Right ventricle myocardium inferior (tissue), 1 donor: ENCODE results near the gene KRTAP4-6. TPM values are rescaled to one million over a fixed set of nuclear protein-coding genes. Genes with fewer than 3 reads are reported as not detected.
"Not testable (repeated sequence)": the region's sequence is repeated elsewhere in the genome, so short reads cannot be mapped to it uniquely, and the experiment has no call there.

Experiments
- ATAC-seq: fragments of 200-7000 bp; cut with Tn5 transposase; one replicate; pipeline ENCODE4 v1.9.1; 2020; ENCODE audit warnings: mild to moderate bottlenecking, moderate library complexity
- DNase-seq: peaks from one replicate; pipeline ENCODE4 v3.0.0; 2021; ENCODE audit errors: missing footprints
- intact Hi-C: fragments of 100-400 bp; cut with DNase I; formaldehyde crosslinking; loops from one replicate; pipeline ENCODE4 v1.11.0; 2022
- long read RNA-seq: library from polyadenylated mRNA; unstranded; transcript quantifications from one replicate; pipeline ENCODE4 v2.0.0, GENCODE V29; 2021
- total RNA-seq: library from RNA; stranded (reverse); fragmentation: NEBNext Ultra II Directional; extraction: Animal tissue kit (Norgen Biotek cat#: 25700); gene quantifications from one replicate; pipeline ENCODE4 v1.2.1, GENCODE V29; 2021
- donor health status: DM: no; HTN: yes; CAD: no; lungs with severe emphysema.

KRTAP4-6 gene
- total RNA-seq = not detected
- long read RNA-seq = 0 reads

DNA sequence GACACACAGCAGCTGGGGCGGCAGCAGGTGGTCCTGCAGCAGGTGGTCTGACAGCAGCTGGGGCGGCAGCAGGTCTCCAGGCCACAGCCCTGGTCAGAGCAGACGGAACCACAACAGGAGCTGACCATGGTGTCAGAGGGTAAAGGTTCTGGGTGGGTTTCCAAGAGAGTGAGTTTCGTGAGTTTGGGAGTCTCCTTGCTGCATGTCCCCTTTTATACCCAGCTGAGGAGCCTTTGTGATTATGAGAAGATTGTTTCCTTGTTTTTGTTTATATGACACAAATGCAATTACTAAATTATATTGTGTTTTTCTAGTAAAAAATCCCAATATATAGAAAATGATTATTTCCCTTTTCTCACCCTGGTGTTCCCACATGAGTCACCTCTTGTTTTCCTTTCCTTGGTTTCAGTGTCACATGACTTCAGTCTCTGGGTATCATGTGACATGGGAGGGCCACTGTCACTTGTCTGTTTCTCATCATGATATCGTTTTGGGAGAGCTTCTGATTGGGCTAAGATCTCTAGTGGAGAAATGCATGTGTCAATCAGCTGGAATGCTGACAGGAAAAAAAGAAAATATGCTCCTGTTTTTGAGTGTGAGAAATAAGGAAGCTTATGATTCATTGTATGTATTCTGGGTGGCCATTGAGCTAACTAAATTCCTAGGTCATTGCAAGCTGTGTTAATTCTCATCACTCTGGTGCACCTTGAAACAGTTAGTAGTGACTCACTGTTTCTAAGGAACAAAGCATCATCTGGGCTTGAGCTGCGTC lies at the start of gene KRTAP4-6:
KRTAP4-6 (minus strand) TSS at position 185 of the 772 bp plus-strand sequence; CDS start at position 128, 57 bp downstream.
- intact Hi-C loops = no loop called here
- ATAC-seq (no peak), DNase-seq (no peak)

DNA sequence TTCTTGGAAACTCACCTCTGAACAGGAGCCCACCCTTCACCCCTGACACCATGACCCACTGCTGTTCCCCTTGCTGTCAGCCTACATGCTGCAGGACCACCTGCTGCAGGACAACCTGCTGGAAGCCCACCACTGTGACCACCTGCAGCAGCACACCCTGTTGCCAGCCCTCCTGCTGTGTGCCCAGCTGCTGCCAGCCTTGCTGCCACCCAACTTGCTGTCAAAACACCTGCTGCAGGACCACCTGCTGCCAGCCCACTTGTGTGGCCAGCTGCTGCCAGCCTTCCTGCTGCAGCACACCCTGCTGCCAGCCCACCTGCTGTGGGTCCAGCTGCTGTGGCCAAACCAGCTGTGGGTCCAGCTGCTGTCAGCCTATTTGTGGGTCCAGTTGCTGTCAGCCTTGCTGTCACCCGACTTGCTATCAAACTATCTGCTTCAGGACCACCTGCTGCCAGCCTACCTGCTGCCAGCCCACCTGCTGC lies 49.5 kb upstream of the KRTAP4-6 start, which contains the start of gene KRTAP9-1:
KRTAP9-1 (plus strand) TSS at position 51 of the 482 bp plus-strand sequence; CDS start at position 51, 0 bp downstream.
- intact Hi-C loops, ATAC-seq: not testable (repeated sequence)

DNA sequence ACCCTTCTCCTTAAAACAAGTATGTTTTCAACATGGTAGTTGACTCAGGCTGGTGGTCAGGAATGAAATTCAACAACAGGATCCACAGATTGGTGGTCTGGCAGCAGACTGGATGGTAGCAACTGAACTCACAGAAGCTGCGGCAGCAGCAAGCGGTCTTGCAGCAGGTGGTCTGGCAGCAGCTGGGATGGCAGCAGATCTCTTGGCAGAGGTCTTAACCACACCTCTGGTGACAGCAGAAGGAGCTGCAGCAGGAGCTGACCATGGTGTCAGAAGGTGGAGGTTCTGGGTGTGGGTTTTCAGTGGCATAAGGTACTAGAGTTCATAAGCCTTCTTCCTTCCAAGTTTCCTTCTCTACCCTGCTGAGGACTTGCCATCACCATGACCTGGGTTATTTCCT lies 46.5 kb upstream of the KRTAP4-6 start:
- DNase-seq = no peak
- intact Hi-C loops = no loop called here
- ATAC-seq = no peak

More for the DNA sequence above, 49.5 kb upstream of the KRTAP4-6 start, which contains the start of gene KRTAP9-1:
- not testable (repeated sequence) for DNase-seq

DNA sequence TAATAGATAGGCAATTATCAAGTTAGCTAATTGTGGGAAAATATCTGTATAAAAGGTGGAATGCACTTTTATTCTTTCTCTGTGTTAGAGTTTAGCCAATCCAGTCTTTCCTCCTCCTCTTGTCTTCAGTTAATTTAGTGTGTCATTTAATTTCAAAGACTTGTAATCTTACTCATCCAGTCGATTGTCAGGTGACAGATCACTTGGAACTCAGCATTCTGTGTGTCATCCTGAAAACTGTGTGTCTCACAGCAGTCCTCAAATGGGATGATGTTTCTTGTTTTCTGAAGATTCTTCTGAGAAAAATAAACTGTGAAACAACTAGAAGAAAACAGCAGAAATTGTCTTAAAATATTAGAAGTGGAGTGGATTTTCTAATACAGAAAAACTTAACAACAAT lies 44.7 kb upstream of the KRTAP4-6 start:
- ATAC-seq = no peak
- intact Hi-C loops = no loop called here

DNA sequence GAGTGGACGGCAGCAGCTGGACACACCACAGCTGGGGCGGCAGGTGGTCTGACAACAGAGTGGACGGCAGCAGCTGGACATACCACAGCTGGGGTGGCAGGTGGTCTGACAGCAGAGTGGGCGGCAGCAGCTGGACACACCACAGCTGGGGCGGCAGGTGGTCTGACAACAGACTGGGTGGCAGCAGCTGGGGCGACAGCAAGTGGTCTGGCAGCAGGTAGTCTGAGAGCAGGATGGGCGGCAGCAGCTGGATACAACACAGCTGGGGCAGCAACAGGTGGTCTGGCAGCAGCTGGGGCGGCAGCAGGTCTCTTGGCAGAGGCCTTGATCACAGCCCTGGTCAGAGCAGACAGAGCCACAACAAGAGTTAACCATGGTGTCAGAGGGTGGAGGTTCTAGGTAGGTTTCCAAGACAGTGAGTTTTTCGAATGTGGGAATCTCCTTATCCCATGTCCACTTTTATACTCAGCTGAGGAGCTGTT lies 44.2 kb upstream of the KRTAP4-6 start, which contains the start of gene KRTAP4-1:
KRTAP4-1 (minus strand) TSS at position 432 of the 482 bp plus-strand sequence; CDS start at position 375, 57 bp downstream.
- DNase-seq (no peak), ATAC-seq (no peak)
- intact Hi-C loops = no loop called here

More for the DNA sequence above, 44.7 kb upstream of the KRTAP4-6 start:
- no peak for DNase-seq

DNA sequence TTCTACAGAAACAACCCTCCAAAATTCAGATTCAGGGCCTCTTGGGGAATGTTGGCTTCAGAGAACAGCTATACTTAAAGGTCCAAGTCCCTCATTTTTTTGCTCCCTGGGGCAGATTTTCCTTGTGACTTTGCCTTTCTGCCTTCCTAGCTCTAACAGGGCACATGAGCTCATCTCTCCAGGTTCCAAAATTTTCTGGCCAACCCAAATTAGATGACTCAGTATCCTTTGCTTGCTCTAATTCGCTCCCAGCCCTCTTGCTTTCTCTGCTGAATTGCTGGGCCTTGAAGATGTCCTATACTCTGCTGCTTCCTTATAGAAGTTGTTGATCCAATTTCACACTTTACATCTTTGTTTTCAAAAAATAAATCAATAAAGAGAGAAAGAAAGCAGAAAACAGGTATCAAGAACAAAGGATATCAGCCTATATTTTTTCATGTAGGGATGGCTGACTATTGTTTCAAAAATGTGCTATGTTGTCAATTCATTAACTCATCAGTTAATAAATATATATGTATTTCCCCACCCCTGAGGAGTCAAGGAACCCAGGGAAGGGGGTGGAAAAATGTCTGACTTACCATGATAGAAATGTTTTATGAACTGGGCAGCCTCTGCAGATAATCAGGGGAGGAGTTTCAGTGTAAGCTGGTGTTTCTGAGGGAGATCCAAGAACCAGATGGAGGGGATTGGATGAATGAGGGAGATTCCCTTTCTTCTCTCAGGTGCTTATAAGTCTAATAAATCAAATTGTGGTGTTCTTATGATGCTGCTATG lies 38.7 kb upstream of the KRTAP4-6 start:
- ATAC-seq = no peak
- DNase-seq = no peak
- intact Hi-C loops = no loop called here

DNA sequence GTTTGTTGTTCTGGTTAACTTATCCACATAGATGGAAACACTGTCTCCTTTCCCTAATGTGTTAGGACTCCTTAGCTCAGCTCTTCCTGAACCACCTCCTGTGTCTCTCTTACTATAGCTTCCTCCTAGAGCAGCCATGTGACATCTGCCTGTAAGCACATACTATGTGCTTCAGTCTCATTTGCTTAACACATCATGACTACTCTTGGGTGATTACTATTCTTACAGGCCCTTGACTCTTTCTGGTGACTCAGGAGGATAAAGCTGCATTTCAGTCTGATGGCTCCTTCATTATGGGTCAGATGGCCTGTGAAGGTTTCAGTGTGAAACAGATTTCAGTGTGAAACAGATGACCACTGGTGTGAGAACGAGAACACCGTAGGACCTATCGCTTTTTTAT lies 38.0 kb upstream of the KRTAP4-6 start:
- no peak for DNase-seq
- intact Hi-C loops = no loop called here
- ATAC-seq = no peak

DNA sequence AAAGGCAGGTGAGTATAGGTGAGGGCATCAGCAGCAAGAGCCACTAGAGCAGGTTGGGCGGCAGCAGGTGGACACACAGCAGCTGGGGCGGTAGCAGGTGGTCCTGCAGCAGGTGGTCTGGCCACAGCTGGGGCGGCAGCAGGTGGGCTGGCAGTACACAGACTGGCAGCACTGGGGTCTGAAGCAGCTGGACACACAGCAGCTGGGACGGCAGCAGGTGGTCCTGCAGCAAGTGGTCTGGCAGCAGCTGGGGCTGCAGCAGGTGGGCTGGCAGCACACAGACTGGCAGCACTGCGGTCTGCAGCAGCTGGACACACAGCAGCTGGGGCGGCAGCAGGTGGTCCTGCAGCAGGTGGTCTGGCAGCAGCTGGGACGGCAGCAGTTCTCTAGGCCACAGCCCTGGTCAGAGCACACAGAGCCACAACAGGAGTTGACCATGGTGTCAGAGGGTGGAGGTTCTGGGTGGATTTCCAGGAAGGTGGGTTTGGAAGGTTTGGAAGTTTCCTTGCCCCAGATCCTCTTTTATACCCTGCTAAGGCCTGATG lies 37.5 kb upstream of the KRTAP4-6 start, which contains the start of gene KRTAP4-2:
KRTAP4-2 (minus strand) TSS at position 495 of the 545 bp plus-strand sequence; CDS start at position 438, 57 bp downstream.
- intact Hi-C loops = no loop called here
- no peak for ATAC-seq
- DNase-seq = no peak

DNA sequence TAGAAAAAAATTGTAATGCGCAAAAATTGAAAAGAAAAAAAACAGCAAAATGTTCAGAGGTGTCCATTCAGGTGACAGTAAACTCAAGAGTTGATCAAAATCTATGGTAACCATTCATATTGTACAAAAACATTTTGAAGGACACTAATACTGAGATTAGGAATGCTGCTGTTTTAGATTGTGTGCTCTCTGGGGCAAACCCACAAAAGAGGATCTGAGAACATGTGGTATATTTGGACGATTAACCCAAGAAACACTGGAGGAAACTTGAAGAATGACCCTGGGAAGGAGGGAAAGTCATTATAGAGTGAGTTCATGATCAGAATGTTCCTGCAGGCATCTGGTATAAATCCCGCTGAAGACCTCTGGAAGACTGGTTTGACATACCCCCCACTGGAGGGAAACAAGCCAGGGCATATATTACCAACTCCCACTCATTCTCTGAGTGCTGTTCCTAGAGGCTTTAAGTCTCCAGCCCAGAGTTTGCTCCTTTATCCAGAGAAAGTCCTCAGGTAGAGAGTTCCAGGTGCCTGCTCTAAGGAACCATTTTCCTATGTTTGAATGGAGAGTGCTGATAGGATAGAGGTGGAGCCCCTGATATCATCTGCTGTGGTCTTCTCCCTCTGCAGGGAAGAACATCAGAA lies 36.5 kb upstream of the KRTAP4-6 start:
- DNase-seq (no peak), ATAC-seq (no peak)
- intact Hi-C loops = no loop called here

DNA sequence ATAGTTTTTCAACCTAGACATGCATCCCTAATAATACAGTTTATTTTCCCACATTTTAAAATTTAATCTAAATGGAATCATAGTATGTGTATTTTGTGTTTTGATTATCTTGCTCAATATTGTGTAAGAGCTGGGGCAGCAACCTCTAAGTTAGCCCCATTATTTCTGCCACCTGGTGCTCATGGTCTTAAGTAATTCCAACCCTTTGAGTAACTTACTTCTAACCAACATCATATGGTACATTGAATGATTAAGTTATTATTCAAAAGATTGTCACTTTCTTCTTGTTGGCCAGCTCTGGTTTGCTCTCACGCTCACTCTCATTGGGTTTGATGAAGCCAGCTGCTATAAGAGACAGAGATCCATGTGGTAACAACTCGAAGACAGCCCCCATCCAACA lies 31.5 kb upstream of the KRTAP4-6 start:
- ATAC-seq (no peak), DNase-seq (no peak)
- intact Hi-C loops = no loop called here

DNA sequence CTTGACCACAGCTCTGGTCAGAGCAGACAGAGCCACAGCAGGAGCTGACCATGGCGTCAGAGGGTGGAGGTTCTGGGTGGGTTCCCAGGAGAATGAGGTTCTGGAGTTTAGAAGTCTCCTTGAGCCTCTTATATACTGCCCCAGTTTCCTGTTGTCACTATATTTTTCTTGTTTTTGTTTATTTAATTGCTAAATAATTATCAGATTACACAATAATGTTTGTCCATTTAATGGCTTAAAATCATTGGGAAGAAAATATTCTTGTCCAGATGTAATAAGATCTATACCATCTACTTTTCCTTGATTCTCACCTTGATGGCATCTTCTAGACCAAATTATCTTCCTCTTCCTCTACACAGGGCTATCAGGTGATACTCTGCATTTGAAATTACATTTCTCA lies 27.8 kb upstream of the KRTAP4-6 start, which contains the start of gene KRTAP4-3:
KRTAP4-3 (minus strand) TSS at position 101 of the 400 bp plus-strand sequence; CDS start at position 52, 49 bp downstream.
- DNase-seq = no peak
- ATAC-seq = no peak
- intact Hi-C loops = no loop called here

DNA sequence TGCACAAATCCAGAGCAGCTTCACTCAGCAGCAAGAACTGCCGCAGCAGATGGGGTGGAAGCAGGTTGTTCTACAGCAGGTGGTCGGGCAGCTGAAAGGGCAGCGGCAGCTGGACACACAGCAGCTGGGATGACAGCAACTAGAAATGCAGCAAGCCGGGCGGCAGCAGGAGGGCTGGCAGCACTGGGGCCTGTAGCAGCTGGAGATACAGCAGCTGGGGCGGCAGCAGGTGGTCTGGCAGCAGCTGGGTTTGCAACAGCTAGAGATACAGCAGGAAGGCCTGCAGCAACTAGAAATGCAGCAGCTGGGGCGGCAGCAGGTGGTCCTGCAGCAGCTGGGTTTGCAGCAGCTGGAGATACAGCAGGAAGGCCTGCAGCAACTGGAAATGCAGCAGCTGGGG lies 27.2 kb upstream of the KRTAP4-6 start:
- ATAC-seq = no peak
- no peak for DNase-seq
- intact Hi-C loops = no loop called here

DNA sequence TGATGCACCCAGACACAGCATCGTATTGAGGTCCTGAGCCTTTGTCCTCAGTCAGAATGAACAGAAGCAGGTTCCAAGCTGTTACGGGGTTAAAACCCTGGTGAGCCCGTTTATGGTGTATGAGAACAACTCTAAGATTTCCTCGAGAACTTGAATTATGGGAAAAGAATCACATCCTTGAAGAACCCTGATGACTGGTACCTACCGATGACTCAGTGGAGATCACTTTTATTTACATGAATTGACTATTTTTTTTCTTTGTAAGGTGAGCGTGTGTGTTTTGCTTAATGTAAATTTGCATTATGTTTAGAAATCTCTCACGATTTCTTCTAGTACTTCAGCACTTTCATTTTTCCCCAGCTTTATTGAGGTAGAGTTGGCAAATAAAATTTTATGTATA lies 23.5 kb upstream of the KRTAP4-6 start:
- DNase-seq = no peak
- intact Hi-C loops = no loop called here
- no peak for ATAC-seq

DNA sequence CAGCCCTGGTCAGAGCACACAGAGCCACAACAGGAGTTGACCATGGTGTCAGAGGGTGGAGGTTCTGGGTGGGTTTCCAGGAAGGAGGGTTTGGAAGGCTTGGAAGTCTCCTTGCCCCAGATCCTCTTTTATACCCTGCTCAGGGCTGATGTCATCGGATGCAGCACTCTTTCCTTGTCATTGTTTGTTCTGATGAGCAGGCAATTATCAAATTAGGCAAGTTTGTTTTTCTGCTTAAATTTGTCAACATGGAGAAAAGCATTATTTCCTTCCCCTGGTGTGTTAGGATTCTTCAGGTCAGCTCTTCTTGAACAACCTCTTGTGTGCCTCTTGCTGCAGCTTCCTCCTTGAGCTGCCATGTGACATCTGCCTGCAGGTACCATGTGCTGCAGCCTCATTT lies 20.3 kb upstream of the KRTAP4-6 start, which contains the start of gene KRTAP4-4:
KRTAP4-4 (minus strand) TSS at position 101 of the 400 bp plus-strand sequence; CDS start at position 44, 57 bp downstream.
- DNase-seq (no peak), ATAC-seq (no peak)
- intact Hi-C loops = no loop called here

DNA sequence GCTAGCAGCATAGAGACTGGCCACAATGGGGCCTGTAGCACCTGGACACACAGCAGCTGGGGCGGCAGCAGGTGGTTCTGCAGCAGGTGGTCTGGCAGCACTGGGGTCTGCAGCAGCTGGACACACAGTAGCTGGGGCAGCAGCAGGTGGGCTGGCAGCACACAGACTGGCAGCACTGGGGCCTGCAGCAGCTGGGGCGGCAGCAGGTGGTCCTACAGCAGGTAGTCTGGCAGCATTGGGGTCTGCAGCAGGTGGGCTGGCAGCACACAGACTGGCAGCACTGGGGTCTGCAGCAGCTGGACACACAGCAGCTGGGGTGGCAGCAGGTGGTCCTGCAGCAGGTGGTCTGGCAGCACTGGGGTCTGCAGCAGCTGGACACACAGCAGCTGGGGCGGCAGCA lies 19.8 kb upstream of the KRTAP4-6 start:
- intact Hi-C loops = not testable (repeated sequence)

DNA sequence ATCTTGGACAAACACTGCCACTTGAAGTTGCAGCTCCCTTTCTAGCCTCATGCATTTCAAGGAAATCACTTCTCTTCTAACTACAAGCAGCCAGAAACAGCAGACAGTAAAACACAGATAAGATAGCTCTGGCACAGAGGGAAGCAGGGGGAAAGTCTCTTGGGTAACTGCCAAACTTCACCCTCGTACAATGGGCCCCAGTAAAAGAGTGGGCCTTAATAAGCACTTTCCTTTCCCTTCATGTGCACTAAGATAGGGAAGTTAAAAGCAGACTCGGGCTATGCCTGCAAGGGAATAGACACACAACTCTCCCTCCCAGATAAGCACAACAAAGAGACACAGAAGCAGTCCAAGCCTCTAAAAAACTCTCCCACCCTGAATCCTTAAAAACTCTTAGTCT lies 13.5 kb upstream of the KRTAP4-6 start:
- ATAC-seq (no peak), DNase-seq (no peak)
- intact Hi-C loops = no loop called here

More for the DNA sequence above, 19.8 kb upstream of the KRTAP4-6 start:
- not testable (repeated sequence) for DNase-seq, ATAC-seq

DNA sequence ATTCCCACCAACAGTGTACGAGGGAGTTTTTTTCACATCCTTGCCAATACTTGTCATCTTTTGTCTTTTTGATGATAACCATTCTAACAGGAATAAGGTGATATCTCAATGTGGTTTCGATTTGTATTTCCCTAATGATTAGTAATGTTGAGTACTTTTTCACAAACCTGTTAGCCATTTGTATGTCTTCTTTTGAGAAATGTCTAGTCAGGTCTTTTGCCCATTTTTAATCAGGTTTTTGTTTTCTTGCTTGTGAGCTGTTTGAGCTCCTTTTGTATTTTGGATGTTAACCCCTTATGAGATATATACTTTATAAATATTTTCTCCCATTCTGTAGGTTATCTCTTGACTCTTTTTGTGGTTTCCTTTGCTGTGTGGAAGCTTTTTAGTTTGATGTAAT lies 11.2 kb upstream of the KRTAP4-6 start:
- DNase-seq (no peak), ATAC-seq (no peak)
- intact Hi-C loops = no loop called here

DNA sequence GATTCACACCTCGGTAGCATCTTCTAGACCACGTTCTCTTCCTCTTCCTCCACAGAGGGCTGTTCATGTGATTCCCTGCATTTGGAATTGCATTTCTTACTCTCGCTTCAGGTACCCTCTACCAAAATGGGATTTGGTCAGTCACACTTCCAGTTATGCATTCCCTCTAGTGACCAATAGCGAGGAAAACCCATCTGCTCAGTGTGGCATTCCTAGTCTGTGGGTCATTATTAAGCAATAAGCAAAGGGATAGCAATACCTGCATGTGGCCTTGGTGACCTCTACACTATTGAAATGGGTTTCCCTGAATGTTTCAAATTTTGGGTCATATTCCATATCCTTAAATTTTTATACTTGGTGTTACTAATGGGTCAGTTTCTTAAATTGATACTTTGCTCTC lies 9.7 kb upstream of the KRTAP4-6 start:
- no peak for ATAC-seq
- DNase-seq = no peak
- intact Hi-C loops = no loop called here
